Lung (tissue), 12 donors: ENCODE results near the gene TMEM158. TPM values are rescaled to one million over a fixed set of nuclear protein-coding genes. Genes with fewer than 3 reads are reported as not detected.
A peak's percentile ranks its signal among the peaks of the same experiment; 100 is the strongest.

Experiments
- ATAC-seq: fragments of 200-7000 bp; cut with Tn5 transposase; one replicate; pipeline ENCODE4 v1.9.1; 2020; ENCODE audit warnings: moderate number of reproducible peaks; ENCODE audit not compliant: insufficient read depth, low FRiP score
- DNase-seq, 3 donors: peaks; one replicate each; pipeline ENCODE4 v3.0.0-alpha.2; 2013 to 2017
- H3K27ac ChIP-seq, 2 donors: one replicate each; pipeline ENCODE4 v1.5.1; 2013; ENCODE audit warnings: mild to moderate bottlenecking in 2 of 2, moderate library complexity in 2 of 2, control low read depth in 1 of 2, inconsistent platforms in 1 of 2, low read depth in 1 of 2, low read length in 1 of 2
- H3K27me3 ChIP-seq, 3 donors: one replicate each; pipeline ENCODE4 v1.5.1; 2013; ENCODE audit warnings: low read length in 2 of 3; ENCODE audit not compliant: control insufficient read depth in 3 of 3, insufficient read depth in 3 of 3
- H3K36me3 ChIP-seq, 4 donors: one replicate each; pipeline ENCODE4 v1.5.1; 2013; ENCODE audit warnings: low read length in 4 of 4, mild to moderate bottlenecking in 1 of 4, moderate library complexity in 1 of 4; ENCODE audit not compliant: control insufficient read depth in 4 of 4, insufficient read depth in 4 of 4
- H3K4me1 ChIP-seq, 5 donors: one replicate each; pipeline ENCODE4 v1.5.1; 2013; ENCODE audit warnings: low read length in 5 of 5, mild to moderate bottlenecking in 2 of 5, moderate library complexity in 1 of 5; ENCODE audit not compliant: control insufficient read depth in 5 of 5, insufficient read depth in 5 of 5
- H3K4me3 ChIP-seq: one replicate; pipeline ENCODE4 v1.5.1; 2013; ENCODE audit warnings: mild to moderate bottlenecking, control low read depth, moderate library complexity
- H3K9ac ChIP-seq, 2 donors: one replicate each; pipeline ENCODE4 v1.5.1; 2013; ENCODE audit warnings: low read length in 2 of 2, control low read depth in 1 of 2; ENCODE audit not compliant: insufficient read depth in 1 of 2
- H3K9me3 ChIP-seq, 4 donors: one replicate each; pipeline ENCODE4 v1.5.1; 2013; ENCODE audit warnings: low read length in 3 of 4, mild to moderate bottlenecking in 1 of 4, moderate library complexity in 1 of 4; ENCODE audit not compliant: control insufficient read depth in 4 of 4, insufficient read depth in 3 of 4
- CTCF ChIP-seq: IDR thresholded peaks from 2 replicates; pipeline ENCODE4 v1.5.1; 2012; ENCODE audit warnings: mild to moderate bottlenecking; ENCODE audit errors: control extremely low read depth, extremely low read depth
- WGBS, 2 donors: extraction: QIAGEN DNeasy Blood & Tissue Kit; methylation state at CpG; one replicate each; pipeline ENCODE4 v1.1.7; 2013; 5-methylcytosine and 5-hydroxymethylcytosine counted together
- polyA plus RNA-seq, 2 donors: library from polyadenylated mRNA; stranded (reverse); fragments of 200-250 nt; gene quantifications; one replicate each; pipeline ENCODE4 v1.2.1, GENCODE V29; 2013
- total RNA-seq, 2 donors: library from RNA; depleted of rRNA in 1 of 2; stranded (reverse); fragments of >200 nt in 1 of 2; gene quantifications; one replicate each; pipeline ENCODE4 v1.2.1, GENCODE V29; 2014 to 2021
- donor health status: control.
- donor health status: control.
- donor health status: Bipolar disorder and iron deficiency.
- donor health status: healthy.
- donor health status: DM: yes; HTN: yes; CAD: no.

TMEM158 gene
- total and polyA plus RNA-seq, 4 donors: 1.1 to 3.4 (median 1.4) TPM

GRCh38 chr3:45199837-45200648 lies 26.0 kb downstream of the TMEM158 start:
- H3K9ac ChIP-seq: no peak overlapping the region
- DNase-seq (no peak), ATAC-seq (peak; percentile 42)

DNA sequence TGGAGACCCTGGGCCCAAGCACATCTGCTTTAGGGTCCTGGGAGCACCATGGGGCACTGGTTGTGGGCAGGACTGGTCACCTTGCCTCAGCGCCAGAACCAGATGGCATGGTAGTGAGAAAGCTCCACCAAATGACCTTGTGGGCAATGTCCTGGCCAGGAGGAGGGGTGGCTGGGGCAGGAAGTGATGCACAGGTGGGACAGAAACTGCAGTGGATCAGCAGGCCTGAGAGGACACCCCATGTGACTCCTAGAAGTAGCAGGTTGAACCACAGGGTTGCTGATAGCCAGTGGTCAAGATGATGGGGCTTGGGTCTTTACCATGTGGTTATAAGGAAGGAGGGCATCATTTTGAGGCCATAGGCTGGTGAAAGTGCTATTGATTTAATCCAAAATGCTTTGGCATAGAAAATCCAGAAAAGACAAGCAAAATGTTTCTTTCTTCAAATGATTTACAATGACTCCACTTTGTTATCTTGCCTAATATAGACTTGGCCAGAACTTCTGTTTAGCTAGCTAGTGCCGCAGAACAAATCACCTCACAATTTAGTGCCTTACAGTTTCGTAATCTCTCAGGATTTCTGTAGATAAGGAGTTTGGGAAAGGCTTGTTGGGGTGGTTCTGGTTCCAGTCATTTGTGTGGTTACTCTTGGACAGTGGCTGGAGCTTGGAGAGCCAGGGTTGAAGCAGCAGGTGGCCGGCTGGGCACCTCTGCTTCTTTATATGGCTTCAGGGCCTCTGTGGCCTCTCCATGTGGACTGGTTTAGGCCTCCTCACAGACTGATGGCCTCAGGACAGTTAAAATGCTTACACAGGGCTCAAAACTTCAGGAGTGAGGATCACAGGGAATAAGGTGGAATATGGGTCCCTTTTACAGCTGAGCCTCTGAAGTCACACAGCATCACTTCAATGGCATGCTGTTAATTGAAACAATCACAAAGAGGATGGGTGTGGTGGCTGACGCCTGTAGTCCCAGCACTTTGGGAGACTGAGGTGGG lies 27.5 kb downstream of the TMEM158 start:
- Histone ChIP-seq H3K9ac (no peak overlapping the region), H3K27ac (no peak overlapping the region), H3K4me1 (no peaks in the 10 kb centered on the region), H3K9me3 (no peaks in the 10 kb centered on the region), H3K36me3 (no peaks in the 10 kb centered on the region), H3K27me3 (peaks cover 0 to 2% (median 0%) of the 10 kb centered on the region in 3 donors), H3K4me3 (no peak overlapping the region)
- ATAC-seq (no peak), DNase-seq (peak in 1 of 3 donors; percentile 29)
- no peak for TF ChIP-seq CTCF
- 81 to 86% methylated on average over 5 of the region's 5 CpGs for WGBS, 2 donors

More at GRCh38 chr3:45199837-45200648, 26.0 kb downstream of the TMEM158 start:
- no peaks in the 10 kb centered on the region for H3K36me3 ChIP-seq
- H3K27me3 ChIP-seq: no peaks in the 10 kb centered on the region
- H3K4me1 ChIP-seq: no peaks in the 10 kb centered on the region
- WGBS, 2 donors: 66 to 83% methylated on average over 8 of the region's 8 CpGs
- no peak for TF ChIP-seq CTCF
- no peaks in the 10 kb centered on the region for H3K9me3 ChIP-seq
- H3K4me3 ChIP-seq: no peak overlapping the region
- H3K27ac ChIP-seq: no peak overlapping the region

DNA sequence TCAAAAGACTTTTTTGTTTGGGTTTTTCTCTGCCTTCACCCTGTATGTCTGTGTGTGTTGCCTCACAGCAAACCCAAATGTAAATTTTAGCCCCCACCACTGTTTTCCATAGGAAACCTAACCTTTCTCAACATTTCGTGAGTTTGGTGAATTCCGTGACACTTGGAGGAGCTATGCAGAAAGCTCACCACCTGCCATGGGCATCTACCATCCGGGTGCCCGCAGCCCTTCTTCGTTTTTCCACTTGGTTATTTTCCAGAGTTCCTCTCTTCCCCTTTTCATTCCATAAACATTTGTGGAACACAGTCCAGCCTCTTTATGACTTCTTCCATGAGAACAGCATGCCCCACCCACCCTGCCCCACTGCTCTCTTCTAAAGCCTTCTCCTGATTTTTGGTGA lies 31.3 kb downstream of the TMEM158 start:
- TF ChIP-seq CTCF: no peak
- H3K27ac ChIP-seq: no peak overlapping the region
- no peak for ATAC-seq
- no peaks in the 10 kb centered on the region for H3K9me3 ChIP-seq
- H3K9ac ChIP-seq: no peak overlapping the region
- no peak overlapping the region for H3K4me3 ChIP-seq
- WGBS, 2 donors: 93 to 95% methylated on average over 5 of the region's 5 CpGs
- no peak for DNase-seq
- peaks cover 0 to 2% (median 0%) of the 10 kb centered on the region in 3 donors for H3K27me3 ChIP-seq
- H3K36me3 ChIP-seq: no peaks in the 10 kb centered on the region
- H3K4me1 ChIP-seq: no peaks in the 10 kb centered on the region
